ENCODE data around the gene GNAQ.

GNAQ gene

DNA sequence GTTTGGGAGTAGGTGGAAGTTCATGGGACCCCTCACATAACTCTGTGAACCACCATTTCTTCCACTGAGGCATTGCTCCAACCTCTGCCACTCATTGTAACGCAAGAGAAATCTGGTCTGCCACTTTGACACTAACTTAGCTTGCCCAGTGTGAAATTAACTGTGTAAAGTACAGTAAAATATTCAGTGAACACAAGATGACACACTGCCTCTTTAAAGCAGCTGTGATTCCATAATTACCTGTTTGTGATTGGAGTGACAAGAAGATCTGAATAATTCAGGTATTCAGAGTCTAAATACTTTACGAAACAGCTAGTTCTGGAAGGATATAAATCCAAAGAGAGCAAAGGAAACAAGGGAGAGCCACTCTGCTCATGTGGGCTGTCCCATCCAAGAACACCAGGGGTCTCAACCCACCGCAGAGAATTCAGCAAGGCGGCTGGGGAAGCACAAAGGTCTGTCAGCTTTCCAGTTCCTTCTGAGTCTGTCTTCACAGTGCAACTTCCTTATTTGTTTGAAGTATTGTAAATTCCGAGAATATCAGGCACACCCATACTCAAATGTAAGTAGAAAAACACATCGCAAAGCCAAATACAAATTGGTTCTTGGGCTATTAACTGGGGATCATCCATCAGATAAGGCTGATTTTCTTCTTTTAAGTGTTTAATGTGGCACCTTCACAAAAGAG is 86.9 kb downstream of the GNAQ start:
- no peak for DNase-seq (ENCODE audit: low read depth)

DNA sequence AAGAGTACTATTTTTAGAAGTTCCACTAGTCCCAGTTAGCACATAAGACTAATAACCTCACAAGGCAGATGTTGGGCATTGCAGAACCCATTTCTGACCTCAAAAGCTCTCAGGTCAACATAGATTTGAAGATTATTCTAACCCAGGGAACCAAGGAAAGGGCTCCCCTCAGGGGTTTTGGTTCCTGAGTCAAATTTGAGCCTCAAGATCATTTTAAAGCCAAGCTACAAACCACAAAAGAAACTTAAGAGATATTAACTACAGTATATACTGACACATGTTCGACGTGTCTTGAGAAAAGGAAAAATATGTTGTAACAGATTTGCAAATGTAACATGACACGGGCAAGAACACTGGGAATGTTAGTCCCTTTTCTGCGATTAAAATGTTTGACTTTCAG is 88.6 kb downstream of the GNAQ start:
- no peak for DNase-seq (ENCODE audit: low read depth)

DNA sequence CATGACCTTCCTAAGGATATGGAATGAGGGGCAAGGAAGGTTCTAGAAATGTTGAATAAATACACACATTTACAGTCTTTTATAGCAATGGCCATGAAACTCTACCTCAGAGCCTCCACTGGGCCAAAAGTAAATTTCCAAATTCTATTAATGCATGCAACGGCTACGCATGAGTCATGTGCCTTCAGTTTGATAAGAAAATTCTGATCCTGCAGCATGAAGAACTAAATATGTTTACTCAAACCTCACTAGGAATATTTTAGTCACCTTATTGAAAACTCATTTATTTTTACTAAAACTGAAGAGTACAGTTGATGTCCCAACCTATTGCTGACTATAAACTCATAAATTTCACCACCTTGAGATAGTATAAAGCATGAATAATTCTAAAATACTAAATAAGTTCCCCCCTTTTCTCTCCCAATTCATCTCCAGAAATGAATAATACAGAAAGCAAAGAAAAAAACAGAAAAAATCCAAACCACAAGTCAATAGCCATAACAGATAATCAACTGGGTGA is 92.4 kb downstream of the GNAQ start:
- no peak for DNase-seq (ENCODE audit: low read depth)

DNA sequence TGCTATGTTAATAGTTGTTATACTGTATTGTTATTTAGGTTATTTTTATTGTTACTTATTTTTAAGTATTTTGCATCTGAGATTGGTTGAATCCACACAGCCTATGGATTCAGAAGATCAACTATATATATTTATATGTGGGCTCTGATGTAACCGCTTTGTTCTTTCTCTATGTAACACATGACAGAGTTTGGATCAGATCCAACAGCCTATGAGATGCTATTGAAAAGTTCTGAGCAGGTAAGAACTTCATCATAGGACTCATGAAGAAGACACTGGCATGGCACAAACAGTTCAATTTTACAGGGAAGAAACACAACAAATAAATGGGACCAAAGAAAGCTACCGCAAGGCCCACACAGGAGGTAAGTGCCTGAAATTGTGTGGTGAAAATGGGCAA is 93.4 kb downstream of the GNAQ start:
- no peak for DNase-seq (ENCODE audit: low read depth)

DNA sequence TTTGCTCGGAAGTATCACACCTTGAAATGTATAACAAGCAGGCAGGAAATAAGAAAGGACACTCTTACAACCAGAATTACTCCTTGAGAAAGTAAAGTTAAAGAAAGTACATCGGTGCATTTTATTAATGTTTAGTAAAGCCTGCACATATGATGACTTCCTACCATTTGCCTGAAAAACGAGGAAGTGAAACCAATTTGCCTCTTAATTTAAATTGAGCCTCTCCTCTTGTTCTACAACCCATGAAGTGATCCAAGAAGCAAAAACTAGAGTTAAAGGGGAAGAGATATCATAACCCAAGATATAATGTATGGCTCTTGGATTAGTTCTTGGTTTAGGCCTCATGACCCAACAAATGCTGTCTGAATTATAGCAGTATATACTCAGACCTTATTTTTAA is 95.6 kb downstream of the GNAQ start:
- no peak for DNase-seq (ENCODE audit: low read depth)

DNA sequence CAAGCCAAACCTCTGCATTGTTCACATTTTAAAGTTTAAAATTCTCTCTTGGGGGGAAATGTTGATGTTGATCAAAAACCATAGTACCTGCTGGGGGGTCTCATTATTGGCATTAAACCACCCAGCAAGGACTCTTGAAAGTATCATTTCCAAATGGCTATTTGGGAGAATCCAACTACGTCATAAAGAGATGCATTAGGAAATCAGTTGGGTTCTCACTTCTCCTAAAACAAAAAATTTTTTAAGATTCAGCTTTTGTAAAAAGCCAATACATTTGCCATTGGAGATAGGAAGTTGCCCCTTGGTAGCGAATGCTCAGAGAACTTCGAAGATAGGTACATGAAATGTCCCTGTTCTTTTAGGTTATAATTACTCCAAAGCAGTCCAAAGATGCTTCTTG is 96.4 kb downstream of the GNAQ start:
- no peak for DNase-seq (ENCODE audit: low read depth)

DNA sequence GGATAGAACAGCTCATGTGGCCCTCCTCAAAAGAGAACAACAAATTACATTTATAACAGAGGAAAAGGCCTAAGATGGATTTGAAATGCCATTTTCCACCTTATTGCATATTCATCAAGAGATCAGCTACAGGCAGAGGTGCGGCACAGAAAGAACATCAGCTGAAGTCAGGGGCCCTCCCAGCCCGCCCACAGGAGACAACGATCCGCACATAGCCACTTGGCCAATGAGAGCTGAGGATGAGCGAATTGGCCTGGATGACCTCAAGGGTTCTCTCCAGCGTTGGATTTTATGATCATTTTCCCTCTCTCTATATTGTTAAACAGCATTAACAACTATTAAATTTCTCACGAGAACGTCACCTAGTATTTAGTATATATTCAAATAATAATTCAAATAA is 97.6 kb downstream of the GNAQ start:
- no peak for DNase-seq (ENCODE audit: low read depth)

DNA sequence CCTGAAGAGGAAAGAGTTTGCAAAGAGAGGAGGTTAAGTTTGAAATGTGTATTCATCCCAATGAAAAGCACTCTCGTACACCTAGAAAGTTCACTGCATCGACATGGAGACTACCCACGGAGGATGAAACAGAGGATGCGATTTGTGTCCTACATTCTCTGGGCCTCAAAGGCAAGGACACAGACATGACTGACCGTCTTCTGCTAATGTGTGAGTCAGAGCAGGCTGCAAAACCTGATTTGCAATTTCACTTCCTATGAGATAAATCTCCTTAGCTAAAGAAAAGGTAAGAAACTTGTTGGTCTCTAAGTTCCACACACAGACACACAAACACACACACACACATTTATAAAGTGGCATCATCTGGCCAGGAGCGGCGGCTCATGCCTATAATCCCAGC is 98.6 kb downstream of the GNAQ start:
- DNase-seq (ENCODE audit: low read depth): no peak

DNA sequence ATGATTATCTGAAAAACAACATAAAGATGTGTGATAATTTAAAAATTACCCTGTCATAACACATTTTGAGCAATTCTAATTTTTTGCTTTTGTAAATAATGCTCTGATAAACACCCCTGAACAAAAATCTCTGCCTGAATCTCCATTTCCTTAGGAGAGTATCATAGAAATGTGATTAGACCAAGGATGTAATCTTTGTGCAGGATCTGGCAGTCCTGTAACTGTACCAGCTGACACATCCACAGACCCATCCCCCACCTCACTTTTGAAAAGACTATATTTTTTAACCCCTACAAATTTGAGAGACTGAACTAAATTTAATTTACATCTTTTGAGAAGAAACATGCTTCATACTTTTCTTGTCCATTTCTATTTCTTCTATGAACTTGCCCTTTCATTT is 101.7 kb downstream of the GNAQ start:
- no peak for DNase-seq (ENCODE audit: low read depth)

DNA sequence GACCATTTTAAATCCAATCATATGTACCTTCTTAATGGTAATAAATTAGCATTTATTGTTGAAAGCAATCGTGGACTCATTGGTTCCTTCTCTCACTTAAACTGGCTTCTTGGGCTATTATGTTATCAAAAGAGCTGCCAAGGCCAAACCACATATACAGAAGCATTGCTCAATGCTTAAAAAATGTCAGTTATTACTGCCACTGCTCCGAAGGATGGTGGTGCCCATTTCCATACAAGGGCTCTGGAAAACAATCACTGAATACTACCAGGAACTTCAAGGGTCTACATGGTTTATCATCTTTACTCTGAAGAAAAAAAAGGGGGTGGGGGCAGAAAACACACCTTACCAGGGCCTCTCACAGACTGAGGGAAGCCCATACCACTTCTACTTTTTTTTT is 104.3 kb downstream of the GNAQ start:
- DNase-seq (ENCODE audit: low read depth): no peak

DNA sequence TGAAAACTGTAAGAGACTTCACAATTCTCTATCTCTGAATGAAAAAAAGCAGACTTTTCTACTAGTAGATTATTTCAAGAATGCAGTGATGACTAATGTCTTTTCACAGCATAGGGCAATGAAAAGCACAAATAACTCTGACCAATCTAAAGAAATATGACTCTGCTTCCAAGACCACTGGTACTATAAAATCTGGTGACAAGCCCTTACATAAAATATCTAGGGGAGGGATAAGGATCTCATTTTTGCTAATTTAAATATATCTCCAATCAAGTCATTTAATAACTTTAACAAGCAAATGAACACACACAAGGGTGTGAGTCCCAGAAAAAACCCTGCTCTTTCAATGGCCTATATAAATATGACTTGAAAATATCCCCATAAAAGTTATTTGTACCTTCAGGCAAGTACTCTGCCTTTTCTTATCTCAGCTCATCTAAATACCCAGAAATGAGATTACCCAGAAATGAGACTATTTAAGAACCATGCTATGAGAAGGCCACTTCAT is 105.2 kb downstream of the GNAQ start:
- DNase-seq (ENCODE audit: low read depth): no peak

DNA sequence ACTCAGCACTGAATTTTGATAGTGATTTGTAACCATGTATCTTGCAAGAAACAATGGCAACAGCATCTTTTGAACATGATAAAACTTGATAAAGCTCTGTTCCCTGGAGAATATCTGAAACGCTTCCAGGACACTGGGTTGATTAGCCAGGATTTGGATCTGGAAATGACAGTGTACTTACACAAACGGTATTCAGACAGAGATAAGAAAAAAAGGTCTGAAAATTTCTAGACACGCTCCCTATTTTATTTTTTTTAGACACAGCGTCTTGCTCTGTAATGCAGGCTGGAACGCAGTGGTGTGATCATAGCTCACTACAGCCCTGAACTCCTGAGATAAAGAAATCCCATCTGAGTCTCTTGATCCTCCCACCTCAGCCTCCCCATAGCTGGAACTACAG is 109.0 kb downstream of the GNAQ start:
- DNase-seq (ENCODE audit: low read depth): no peak

DNA sequence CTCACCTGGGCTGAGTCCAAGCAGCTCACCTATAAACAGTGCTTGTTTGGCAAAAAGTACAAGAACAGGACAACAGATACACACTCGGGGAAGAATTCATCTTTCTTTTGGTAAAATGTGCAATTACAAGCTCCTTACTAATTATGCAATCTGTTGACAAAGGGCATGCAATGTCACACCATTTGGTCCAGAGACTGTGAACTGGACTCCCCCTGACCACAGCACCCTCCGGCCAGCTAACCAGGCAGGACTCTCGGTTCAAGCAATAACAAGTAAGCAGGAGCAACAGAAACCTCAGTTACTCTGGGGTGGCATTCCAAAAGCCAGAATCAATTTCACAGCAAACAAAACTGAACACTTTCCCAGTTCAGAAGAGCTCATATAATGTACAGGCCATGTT is 113.8 kb downstream of the GNAQ start:
- no peak for DNase-seq (ENCODE audit: low read depth)

DNA sequence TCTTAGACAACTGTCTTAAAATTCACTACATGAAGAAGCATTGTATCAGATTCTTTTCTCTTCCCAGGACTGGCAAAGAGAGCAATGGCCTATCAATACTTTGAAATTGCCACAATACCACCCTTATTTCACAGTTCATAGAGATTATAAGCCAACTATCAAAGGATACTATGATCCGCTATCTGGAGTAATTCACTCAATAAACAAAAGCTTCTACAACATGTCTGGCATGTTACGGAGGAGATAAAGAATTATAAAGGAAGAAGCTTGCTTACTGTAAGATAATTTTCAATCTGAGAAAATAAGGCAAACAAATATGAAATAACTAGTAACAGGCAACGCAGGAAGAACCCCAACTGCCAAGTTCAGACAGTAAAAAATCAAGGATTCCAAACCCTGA is 114.8 kb downstream of the GNAQ start:
- DNase-seq (ENCODE audit: low read depth): no peak

DNA sequence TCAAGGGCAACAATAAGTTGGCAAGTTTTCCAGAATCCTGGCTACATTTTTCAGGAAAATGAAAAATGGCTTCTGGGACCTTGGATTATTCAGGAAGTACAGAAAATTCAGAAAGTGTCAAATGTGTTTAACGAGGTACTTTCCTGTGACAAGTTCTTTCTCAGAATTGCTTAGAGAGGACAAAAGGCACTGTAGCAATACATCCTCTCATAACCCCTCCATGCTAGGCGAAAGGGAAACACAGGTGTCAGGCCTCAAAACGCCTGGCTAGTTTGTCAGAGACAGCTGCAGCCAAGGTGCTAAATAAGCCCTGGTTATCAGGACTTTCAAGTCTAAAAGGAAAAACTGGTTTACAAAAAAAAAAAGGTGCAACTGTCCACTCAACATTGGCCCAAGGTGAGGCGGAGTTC is 115.2 kb downstream of the GNAQ start:
- no peak for DNase-seq (ENCODE audit: low read depth)

DNA sequence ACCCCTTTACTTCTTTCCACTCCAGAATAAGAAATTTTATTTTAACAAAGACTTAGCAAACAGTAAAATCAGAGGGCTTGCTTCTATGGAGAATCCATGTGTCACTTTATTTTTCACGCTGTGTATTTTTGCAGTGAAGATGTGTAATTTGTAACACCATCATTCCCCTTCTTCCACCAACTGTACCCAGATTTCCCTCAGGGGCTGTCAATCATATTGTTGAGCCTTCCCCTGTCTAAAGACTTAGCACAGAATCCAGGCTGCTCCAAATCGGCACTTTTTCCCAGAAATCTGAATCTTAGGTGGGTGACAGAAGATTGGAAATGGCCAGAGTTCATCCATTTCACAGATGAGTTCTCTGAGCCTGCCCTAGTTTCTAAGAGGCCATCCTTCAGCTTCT is 115.9 kb downstream of the GNAQ start:
- no peak for DNase-seq (ENCODE audit: low read depth)

DNA sequence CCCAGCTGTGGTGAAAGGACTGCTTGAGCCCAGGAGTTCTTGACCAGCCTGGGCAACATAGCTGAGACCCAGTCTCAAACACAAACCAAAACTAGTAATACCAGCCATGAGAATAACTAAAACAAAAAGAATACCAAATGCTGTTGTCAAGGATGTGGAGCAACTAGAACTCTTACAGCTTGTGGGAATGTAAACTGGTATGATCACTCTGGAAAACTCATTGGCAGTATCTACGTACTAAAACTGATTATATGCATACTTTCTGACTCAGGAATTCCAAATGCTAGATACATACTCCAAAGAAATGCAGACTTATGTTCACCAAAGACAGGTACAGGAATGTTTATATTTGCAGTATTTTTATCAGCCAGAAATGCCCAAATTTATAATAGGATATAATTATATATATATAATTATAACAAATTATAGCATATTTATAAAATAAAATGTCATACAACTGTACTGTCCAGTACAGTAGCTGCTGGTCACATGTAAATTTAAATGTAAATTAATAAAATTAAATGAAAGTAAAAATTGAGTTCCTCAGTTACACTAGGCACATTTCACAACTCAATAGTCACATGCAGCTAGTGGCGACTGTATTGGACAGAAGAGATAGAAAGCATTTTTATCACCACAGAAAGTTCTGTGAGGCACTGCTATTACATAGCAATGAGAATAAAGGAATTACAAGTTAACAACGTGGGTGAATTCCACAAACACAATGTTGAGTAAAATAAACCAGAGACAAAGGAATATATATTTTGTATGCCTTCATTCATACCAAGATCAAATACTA is 118.5 kb downstream of the GNAQ start:
- DNase-seq (ENCODE audit: low read depth): no peak

DNA sequence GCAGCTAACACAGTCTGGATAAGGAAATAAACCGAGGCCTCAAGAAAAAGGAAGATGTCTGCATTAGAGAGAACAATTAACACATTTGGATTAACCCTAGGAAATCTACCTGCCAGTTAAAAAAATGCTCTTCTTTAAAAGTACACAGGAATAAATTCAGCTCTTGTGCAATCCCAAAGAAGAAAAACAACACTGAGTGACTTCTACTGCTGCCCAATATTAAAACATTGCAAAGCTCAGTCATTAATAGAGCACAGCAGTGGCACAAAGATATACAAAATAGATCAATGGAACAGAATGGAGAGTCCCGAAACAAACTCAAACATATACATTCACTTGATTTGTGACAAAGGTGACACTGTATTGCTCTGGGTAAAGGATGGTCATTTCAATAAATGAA is 119.7 kb downstream of the GNAQ start:
- DNase-seq (ENCODE audit: low read depth): no peak

DNA sequence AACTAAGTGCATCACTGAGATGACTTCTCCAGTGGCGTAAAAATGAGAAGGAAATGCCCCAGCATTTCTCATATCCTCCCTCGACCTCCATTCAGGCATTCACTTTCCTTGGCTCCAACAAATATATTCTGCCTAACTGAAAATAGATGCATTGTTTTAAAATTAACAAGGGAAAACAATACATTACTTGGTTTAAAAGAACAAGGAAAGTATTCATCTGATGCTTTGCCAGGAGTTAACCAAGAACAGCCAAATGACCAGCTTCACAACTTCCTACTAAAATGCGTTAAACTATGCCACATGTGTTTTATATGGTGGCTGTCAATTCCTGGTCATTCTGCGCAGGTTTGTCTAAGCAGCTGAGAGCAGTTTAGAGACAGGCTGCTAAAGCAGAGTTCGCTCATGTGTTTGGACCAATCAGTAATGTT is 121.4 kb downstream of the GNAQ start:
- DNase-seq (ENCODE audit: low read depth): no peak

DNA sequence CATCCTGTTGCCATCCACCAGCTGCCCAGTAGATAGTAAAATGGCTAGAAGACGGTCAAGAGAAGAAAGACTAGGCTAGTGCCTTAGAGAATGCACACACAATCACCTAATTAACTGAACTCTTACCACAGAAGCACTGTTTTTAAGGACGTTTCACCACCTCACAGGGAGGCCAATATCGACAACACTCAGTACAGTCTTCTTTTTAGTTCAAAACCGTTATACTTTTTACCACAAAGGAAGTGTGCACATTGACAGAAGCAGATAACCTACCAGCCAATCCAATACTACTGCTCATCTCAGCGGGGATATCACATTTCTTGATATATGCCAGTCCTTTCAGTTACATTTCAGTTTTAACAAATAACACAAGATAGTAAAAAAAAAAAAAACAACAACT is 122.3 kb downstream of the GNAQ start:
- DNase-seq (ENCODE audit: low read depth): no peak

DNA sequence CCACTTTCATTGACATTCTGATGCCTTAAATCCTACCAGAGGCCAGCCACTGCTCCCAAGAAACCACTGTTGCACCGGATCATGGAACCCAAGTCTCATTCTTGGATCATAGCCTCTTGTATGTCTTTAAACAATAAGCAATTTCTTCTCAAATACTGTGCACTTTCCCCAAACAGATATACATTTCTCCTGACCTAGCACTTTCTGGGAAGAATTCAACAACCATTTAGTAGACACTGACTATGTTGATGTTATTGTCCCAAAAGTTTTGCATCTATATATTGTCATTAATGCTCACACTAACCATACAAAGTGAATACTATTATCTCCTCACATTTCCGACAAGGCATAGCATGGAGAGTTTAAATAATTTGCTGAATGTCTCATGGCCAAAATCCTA is 123.3 kb downstream of the GNAQ start:
- no peak for DNase-seq (ENCODE audit: low read depth)

DNA sequence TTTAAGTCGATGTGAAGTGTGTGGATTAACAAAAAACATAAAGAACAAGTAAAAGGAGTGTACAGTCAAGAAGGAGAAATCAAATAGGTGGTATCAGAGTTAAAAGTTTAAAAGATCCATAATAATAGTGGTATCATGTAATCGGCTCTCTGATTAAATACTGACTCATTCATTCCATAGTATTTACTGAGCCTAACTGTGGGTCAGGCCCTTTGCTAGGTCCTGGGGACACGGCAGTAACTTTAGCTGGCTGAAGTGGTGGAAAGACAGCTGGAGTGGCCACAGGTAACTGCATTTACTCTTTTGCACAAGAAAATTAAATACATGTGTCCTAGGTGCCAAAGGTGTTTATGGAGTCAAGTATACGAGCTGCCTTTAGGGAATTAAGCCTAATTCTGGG is 124.0 kb downstream of the GNAQ start:
- no peak for DNase-seq (ENCODE audit: low read depth)

DNA sequence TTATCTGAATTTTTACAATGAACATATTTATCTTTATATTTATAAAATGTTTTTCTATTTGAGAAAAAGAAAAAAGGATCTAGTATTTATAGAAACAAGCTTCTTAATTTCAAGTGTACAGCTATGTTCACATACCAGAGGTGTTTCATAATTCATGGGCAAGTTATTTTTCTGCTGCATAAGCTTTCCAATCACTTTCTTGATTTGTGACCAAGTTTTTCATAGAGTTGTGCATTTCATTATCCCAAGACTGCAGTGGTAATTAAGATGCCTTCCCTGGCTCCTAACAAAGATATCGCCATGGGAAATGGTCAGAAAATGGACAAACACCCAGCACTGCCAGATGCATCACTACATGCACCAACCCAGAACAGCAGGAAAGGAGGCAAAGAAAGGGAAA is 124.6 kb downstream of the GNAQ start:
- DNase-seq (ENCODE audit: low read depth): no peak

All from stimulated activated CD8-positive, alpha-beta memory T cell treated with anti-CD3 and anti-CD28 coated beads, Interleukin-4, amount 100 ng/mL, for 24 hours (primary cell).